ENCODE data around the gene PGM2.

DNA sequence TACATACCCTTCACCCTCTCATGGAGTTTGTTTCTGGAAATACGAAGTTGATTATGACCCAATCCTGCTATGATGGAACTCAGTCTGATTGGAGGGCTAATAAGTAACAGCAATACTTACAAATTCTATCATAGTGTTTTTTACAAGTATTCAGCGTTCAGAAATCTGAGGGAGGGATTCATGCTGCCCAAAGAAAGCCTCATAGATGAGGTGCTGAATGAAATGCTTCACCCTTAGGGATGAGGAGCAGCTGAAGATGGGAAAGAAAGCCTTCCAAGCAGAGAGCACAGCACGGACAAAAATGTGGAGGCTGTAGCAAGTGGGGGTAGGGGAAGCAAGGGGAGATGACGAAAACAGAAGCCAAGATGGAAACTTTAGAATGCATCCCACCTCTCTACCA is 36.5 kb downstream of the PGM2 start:
- TF ChIP-seq CTCF (IDR thresholded peaks at IDR 0.05; ENCODE audit: low read length) (no peak), EZH2phosphoT487 (IDR thresholded peaks at IDR 0.05; ENCODE audit: low read length) (no peak), EZH2 (optimal IDR thresholded peaks at IDR 0.05; ENCODE audit: low read depth, low read length) (no peak)

All from MM.1S (cell line).